Smooth muscle cell (in vitro differentiated cells): ENCODE data around the gene TSKS. TPM values are rescaled to one million over a fixed set of nuclear protein-coding genes. Genes with fewer than 3 reads are reported as not detected.

ENCODE experiments used
- DNase-seq: peaks from one replicate; lab custom pipeline; 2025; ENCODE audit not compliant: unreplicated experiment; lab: John Stamatoyannopoulos, UW
- H2AFZ ChIP-seq: fragments of 200-600 bp; sonication (generic); 2 replicates; pipeline ENCODE4 v1.6.0; 2016; ENCODE audit warnings: antibody characterized with exemption, low read depth, mild to moderate bottlenecking
- H3F3A ChIP-seq: fragments of 200-600 bp; sonication (generic); 2 replicates; pipeline ENCODE4 v1.6.0; 2017; ENCODE audit warnings: antibody characterized with exemption, low read depth
- H3K27ac ChIP-seq: fragments of 200-600 bp; sonication (generic); 2 replicates; pipeline ENCODE4 v1.5.1; 2016; ENCODE audit warnings: low read depth, mild to moderate bottlenecking
- H3K27me3 ChIP-seq: fragments of 200-600 bp; sonication (generic); 2 replicates; pipeline ENCODE4 v1.6.1; 2016; ENCODE audit warnings: low read depth, mild to moderate bottlenecking
- H3K36me3 ChIP-seq: fragments of 200-600 bp; sonication (generic); 2 replicates; pipeline ENCODE4 v1.5.1; 2016; ENCODE audit warnings: low read depth
- H3K4me1 ChIP-seq: fragments of 200-600 bp; sonication (generic); 2 replicates; pipeline ENCODE4 v1.5.1; 2016; ENCODE audit warnings: low read depth
- H3K4me2 ChIP-seq: fragments of 200-600 bp; sonication (generic); 2 replicates; pipeline ENCODE4 v1.6.0; 2016; ENCODE audit warnings: mild to moderate bottlenecking
- H3K4me3 ChIP-seq: fragments of 200-600 bp; sonication (generic); 2 replicates; pipeline ENCODE4 v1.5.1; 2016; ENCODE audit warnings: mild to moderate bottlenecking
- H3K79me2 ChIP-seq: fragments of 200-600 bp; sonication (generic); 2 replicates; pipeline ENCODE4 v1.6.0; 2016; ENCODE audit warnings: low read depth, mild to moderate bottlenecking
- H3K9ac ChIP-seq: fragments of 200-600 bp; sonication (generic); 2 replicates; pipeline ENCODE4 v1.6.0; 2016; ENCODE audit warnings: low read depth
- H3K9me3 ChIP-seq: fragments of 200-600 bp; sonication (generic); replicated peaks from 2 replicates; pipeline ENCODE4 v1.5.1; 2016; ENCODE audit warnings: low read depth
- H4K20me1 ChIP-seq: fragments of 200-600 bp; sonication (generic); 2 replicates; pipeline ENCODE4 v1.6.0; 2016; ENCODE audit warnings: low read depth
- CTCF ChIP-seq: fragments of 200-600 bp; sonication (generic); IDR thresholded peaks from 2 replicates; pipeline ENCODE4 v1.5.1; 2017; ENCODE audit warnings: borderline replicate concordance, mild to moderate bottlenecking, antibody characterized with exemption; ENCODE audit not compliant: insufficient read depth, poor library complexity, severe bottlenecking
- WGBS: methylation state at CpG from one replicate; pipeline ENCODE4 v1.1.7; 2016; ENCODE audit warnings: low lambda C conversion rate; 5-methylcytosine and 5-hydroxymethylcytosine counted together
- polyA plus RNA-seq: library from polyadenylated mRNA; unstranded; fragments of >200 nt; fragmentation: Nextera tagmentation; extraction: Ambion mirVana; gene quantifications from 2 replicates; pipeline ENCODE4 v1.2.1, GENCODE V29; 2016
- total RNA-seq: library from RNA; depleted of rRNA; stranded (reverse); fragments of >200 nt; gene quantifications from 2 replicates; pipeline ENCODE4 v1.2.3, GENCODE V29; 2014

The TSKS gene
- total and polyA plus RNA-seq, 2 experiments from 2014 or later, result not detected

- H2AFZ ChIP-seq, result no peak overlapping the region
- no peak overlapping the region for H3K4me3 ChIP-seq
- no peaks in the 10 kb centered on the region for H3K9me3 ChIP-seq
- no peaks in the 10 kb centered on the region for H4K20me1 ChIP-seq
- H3K79me2 ChIP-seq, result no peaks in the 10 kb centered on the region
- H3F3A ChIP-seq, result no peaks in the 10 kb centered on the region
- H3K9ac ChIP-seq, result no peak overlapping the region
- H3K4me2 ChIP-seq, result no peak overlapping the region
- H3K27me3 ChIP-seq, result no peaks in the 10 kb centered on the region
- no peak for TF ChIP-seq CTCF
- H3K36me3 ChIP-seq, result no peaks in the 10 kb centered on the region
- H3K4me1 ChIP-seq, result no peaks in the 10 kb centered on the region
- 97% methylated on average over 16 of the region's 16 CpGs for WGBS
- no peak overlapping the region for H3K27ac ChIP-seq
- DNase-seq, result no peak
Measured at GRCh38 chr19:49705919-49706318, 57.2 kb downstream of the TSKS start.

GRCh38 chr19:49704888-49705642 lies 58.0 kb downstream of the TSKS start:
- H3K9me3 ChIP-seq, result no peaks in the 10 kb centered on the region
- WGBS, result 95% methylated on average over 22 of the region's 22 CpGs
- H3K27ac ChIP-seq, result no peak overlapping the region
- no peaks in the 10 kb centered on the region for H3F3A ChIP-seq
- H3K4me2 ChIP-seq, result no peak overlapping the region
- H3K9ac ChIP-seq, result no peak overlapping the region
- H3K27me3 ChIP-seq, result no peaks in the 10 kb centered on the region
- H3K79me2 ChIP-seq, result no peaks in the 10 kb centered on the region
- no peaks in the 10 kb centered on the region for H3K36me3 ChIP-seq
- H4K20me1 ChIP-seq, result no peaks in the 10 kb centered on the region
- no peak overlapping the region for H2AFZ ChIP-seq
- no peak for TF ChIP-seq CTCF
- H3K4me3 ChIP-seq, result no peak overlapping the region
- H3K4me1 ChIP-seq, result no peaks in the 10 kb centered on the region
- no peak for DNase-seq

- Histone ChIP-seq H3K27me3 (no peaks in the 10 kb centered on the region), H3K79me2 (no peaks in the 10 kb centered on the region), H3K9ac (no peak overlapping the region), H4K20me1 (no peaks in the 10 kb centered on the region), H3K4me2 (no peak overlapping the region), H3K27ac (no peak overlapping the region), H3K4me1 (no peaks in the 10 kb centered on the region), H3K9me3 (no peaks in the 10 kb centered on the region), H3F3A (no peaks in the 10 kb centered on the region), H3K36me3 (no peaks in the 10 kb centered on the region), H2AFZ (no peak overlapping the region), H3K4me3 (no peak overlapping the region)
- WGBS, result 92% methylated on average over 27 of the region's 40 CpGs
- TF ChIP-seq CTCF, result no peak
- no peak for DNase-seq
Measured at GRCh38 chr19:49701271-49701786, 61.8 kb downstream of the TSKS start.

GRCh38 chr19:49700563-49700962 lies 62.5 kb downstream of the TSKS start:
- no peaks in the 10 kb centered on the region for H4K20me1 ChIP-seq
- no peaks in the 10 kb centered on the region for H3K27me3 ChIP-seq
- no peaks in the 10 kb centered on the region for H3K9me3 ChIP-seq
- no peaks in the 10 kb centered on the region for H3K79me2 ChIP-seq
- no peak overlapping the region for H2AFZ ChIP-seq
- H3K4me3 ChIP-seq, result no peak overlapping the region
- no peaks in the 10 kb centered on the region for H3K36me3 ChIP-seq
- no peak overlapping the region for H3K9ac ChIP-seq
- H3K4me2 ChIP-seq, result no peak overlapping the region
- no peak for DNase-seq
- no peaks in the 10 kb centered on the region for H3K4me1 ChIP-seq
- H3K27ac ChIP-seq, result no peak overlapping the region
- H3F3A ChIP-seq, result no peaks in the 10 kb centered on the region
- WGBS, result 92% methylated on average over 11 of the region's 11 CpGs
- no peak for TF ChIP-seq CTCF
